Measurements from ENCODE around the gene MED4. TPM values are rescaled to one million over a fixed set of nuclear protein-coding genes. Genes with fewer than 3 reads are reported as not detected.

Gene MED4
- total RNA-seq, 1 experiment from 2014 or later = 50.6 TPM

GRCh38 chr13:48113756-48114130 is 18.8 kb upstream of the MED4 start:
- Mint-ChIP-seq H3K9me3 (no peaks in the 10 kb centered on the region), H3K36me3 (ENCODE audit: insufficient read depth in 1 of 3, low read depth in 3 of 3) (no peaks in the 10 kb centered on the region; a peak in 1 of 7 replicates), H3K4me1 (peaks cover 4 to 8% of the 10 kb centered on the region in 2 experiments; a peak in 2 of 4 replicates), H3K27ac (no peak overlapping the region), H3K4me3 (no peak overlapping the region), H3K27me3 (ENCODE audit: low read depth) (peaks cover 3% of the 10 kb centered on the region)
- Histone ChIP-seq H2BK120ac (ENCODE audit: low read depth, low read length, poor library complexity, severe bottlenecking) (no peak overlapping the region), H3K14ac (ENCODE audit: insufficient read depth, low read length) (no peak overlapping the region), H3K9me3 (ENCODE audit: control insufficient read depth, low read depth, low read length) (no peaks in the 10 kb centered on the region), H4K20me1 (ENCODE audit: control insufficient read depth, insufficient read depth, insufficient read length) (no peaks in the 10 kb centered on the region), H3K4me2 (ENCODE audit: insufficient read depth, insufficient read length, low read length) (no peak overlapping the region), H3K79me1 (ENCODE audit: insufficient read depth, low read depth, low read length, poor library complexity, severe bottlenecking) (no peaks in the 10 kb centered on the region), H3T11ph (ENCODE audit: low read length) (no peak overlapping the region), H4K91ac (ENCODE audit: insufficient read length, low read depth, low read length) (no peak overlapping the region), H2AK5ac (ENCODE audit: insufficient read length, low read length) (no peak overlapping the region), H2BK12ac (ENCODE audit: insufficient read length, low read depth, low read length) (no peak overlapping the region), H3K18ac (ENCODE audit: insufficient read length, low read depth, low read length) (no peak overlapping the region), H3K27me3 (ENCODE audit: insufficient read depth, low read length) (no peaks in the 10 kb centered on the region), H3K27ac (ENCODE audit: insufficient read length, low read depth, low read length) (no peak overlapping the region), H4K8ac (replicated peaks; ENCODE audit: insufficient read length, low read depth, low read length) (no peak overlapping the region), H3K4me1 (ENCODE audit: insufficient read depth, low read length) (no peaks in the 10 kb centered on the region), H4K5ac (ENCODE audit: insufficient read length, low read depth, low read length) (no peak overlapping the region), H3K56ac (ENCODE audit: insufficient read length, low read depth, low read length) (no peak overlapping the region), H3K79me2 (ENCODE audit: insufficient read depth, low read length) (no peaks in the 10 kb centered on the region), H2BK15ac (ENCODE audit: low read depth, low read length) (no peak overlapping the region), H3K23me2 (ENCODE audit: insufficient read length, low read depth, low read length, poor library complexity, severe bottlenecking) (no peaks in the 10 kb centered on the region), H2AFZ (ENCODE audit: low read length) (no peak overlapping the region), H3K4ac (ENCODE audit: low read depth, low read length) (no peak overlapping the region), H2BK20ac (ENCODE audit: low read depth, low read length, poor library complexity, severe bottlenecking) (no peak overlapping the region), H3K23ac (ENCODE audit: insufficient read length, low read depth, low read length) (no peak overlapping the region), H2BK5ac (ENCODE audit: insufficient read length, low read length) (no peak overlapping the region), H3K9ac (ENCODE audit: extremely low read depth, insufficient read length, low read length) (no peak overlapping the region)
- no peak for TF ChIP-seq CTCF (conservative IDR thresholded peaks at IDR 0.05)
- no peak for DNase-seq
- 100% methylated on average over 1 of the region's 1 CpG for WGBS (ENCODE audit: extremely low coverage, insufficient read length, low lambda C conversion rate)
